Subcutaneous abdominal adipose tissue (tissue), 5 donors: ENCODE results near the gene ADRA1B.
"Not testable (repeated sequence)": the region's sequence is repeated elsewhere in the genome, so short reads cannot be mapped to it uniquely, and the experiment has no call there.

Experiments used
- H3K27ac ChIP-seq: one replicate; pipeline ENCODE4 v1.7.0; 2013; ENCODE audit warnings: low read depth, mild to moderate bottlenecking, inconsistent platforms, low read length, moderate library complexity
- H3K27me3 ChIP-seq, 5 donors: one replicate each; pipeline ENCODE4 v1.7.0; 2013; ENCODE audit warnings: low read length in 5 of 5, inconsistent platforms in 1 of 5; ENCODE audit not compliant: control insufficient read depth in 5 of 5, insufficient read depth in 4 of 5
- H3K36me3 ChIP-seq, 5 donors: one replicate each; pipeline ENCODE4 v1.7.0; 2013; ENCODE audit warnings: low read length in 5 of 5; ENCODE audit not compliant: control insufficient read depth in 5 of 5, insufficient read depth in 5 of 5
- H3K4me1 ChIP-seq, 5 donors: one replicate each; pipeline ENCODE4 v1.7.0; 2013; ENCODE audit warnings: low read length in 5 of 5, mild to moderate bottlenecking in 3 of 5, moderate library complexity in 1 of 5; ENCODE audit not compliant: control insufficient read depth in 5 of 5, insufficient read depth in 5 of 5
- H3K4me3 ChIP-seq, 5 donors: one replicate each; pipeline ENCODE4 v1.7.0; 2013; ENCODE audit warnings: low read length in 5 of 5, low read depth in 1 of 5
- H3K9ac ChIP-seq, 5 donors: one replicate each; pipeline ENCODE4 v1.7.0; 2013; ENCODE audit warnings: low read length in 5 of 5, mild to moderate bottlenecking in 4 of 5, moderate library complexity in 3 of 5
- H3K9me3 ChIP-seq, 5 donors: one replicate each; pipeline ENCODE4 v1.7.0; 2013; ENCODE audit warnings: low read length in 5 of 5; ENCODE audit not compliant: control insufficient read depth in 5 of 5
- donor health status: healthy.
- donor health status: healthy.
- donor health status: healthy.
- donor health status: healthy.
- donor health status: healthy.

Gene ADRA1B

GRCh38 chr5:159995907-159996306 lies 79.6 kb downstream of the ADRA1B start:
- Histone ChIP-seq H3K27ac (no peak overlapping the region), H3K9me3 (peaks cover 6 to 11% (median 10%) of the 10 kb centered on the region in 5 donors), H3K4me3 (no peak overlapping the region), H3K27me3 (peaks cover 0 to 5% (median 2%) of the 10 kb centered on the region in 5 donors), H3K9ac (no peak overlapping the region), H3K4me1 (no peaks in the 10 kb centered on the region), H3K36me3 (no peaks in the 10 kb centered on the region)

GRCh38 chr5:160001457-160001856 lies 85.2 kb downstream of the ADRA1B start:
- H3K9me3 ChIP-seq = no peaks in the 10 kb centered on the region

GRCh38 chr5:160007514-160007913 lies 91.2 kb downstream of the ADRA1B start:
- H3K27me3 ChIP-seq = peaks cover 0 to 3% (median 0%) of the 10 kb centered on the region in 5 donors
- H3K9ac ChIP-seq = no peak overlapping the region
- H3K4me1 ChIP-seq = peaks cover 10 to 25% (median 17%) of the 10 kb centered on the region in 5 donors
- H3K27ac ChIP-seq = no peak overlapping the region
- H3K9me3 ChIP-seq = peaks cover 0 to 3% (median 0%) of the 10 kb centered on the region in 5 donors
- H3K36me3 ChIP-seq = peaks cover 3 to 15% (median 7%) of the 10 kb centered on the region in 5 donors
- no peak overlapping the region for H3K4me3 ChIP-seq

More at GRCh38 chr5:160001457-160001856, 85.2 kb downstream of the ADRA1B start:
- Histone ChIP-seq H3K36me3 (no peaks in the 10 kb centered on the region), H3K27ac (no peak overlapping the region), H3K9ac (no peak overlapping the region), H3K27me3 (no peaks in the 10 kb centered on the region), H3K4me3 (no peak overlapping the region), H3K4me1 (no peaks in the 10 kb centered on the region)

DNA sequence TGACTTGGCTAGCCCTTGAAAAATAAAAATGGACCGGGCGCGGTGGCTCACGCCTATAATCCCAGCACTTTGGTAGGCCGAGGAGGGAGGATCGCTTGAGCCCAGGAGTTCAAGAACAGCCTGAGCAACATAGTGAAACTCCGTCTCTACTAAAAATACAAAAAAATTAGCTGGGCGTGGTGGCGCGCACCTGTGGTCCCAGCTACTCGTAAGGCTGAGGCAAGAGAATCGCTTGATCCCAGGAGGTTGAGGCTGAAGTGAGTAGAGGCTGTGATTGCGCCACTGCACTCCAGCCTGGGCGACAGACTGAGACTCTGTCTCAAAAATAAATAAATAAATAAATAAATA lies 92.2 kb downstream of the ADRA1B start:
- Histone ChIP-seq H3K4me1 (peaks cover 10 to 25% (median 17%) of the 10 kb centered on the region in 5 donors), H3K36me3 (peaks cover 6 to 18% (median 13%) of the 10 kb centered on the region in 5 donors), H3K4me3 (peak overlapping the region; percentile 90 to 100 (median 94))
- H3K9me3 ChIP-seq, H3K27ac ChIP-seq, H3K9ac ChIP-seq, H3K27me3 ChIP-seq: not testable (repeated sequence)

DNA sequence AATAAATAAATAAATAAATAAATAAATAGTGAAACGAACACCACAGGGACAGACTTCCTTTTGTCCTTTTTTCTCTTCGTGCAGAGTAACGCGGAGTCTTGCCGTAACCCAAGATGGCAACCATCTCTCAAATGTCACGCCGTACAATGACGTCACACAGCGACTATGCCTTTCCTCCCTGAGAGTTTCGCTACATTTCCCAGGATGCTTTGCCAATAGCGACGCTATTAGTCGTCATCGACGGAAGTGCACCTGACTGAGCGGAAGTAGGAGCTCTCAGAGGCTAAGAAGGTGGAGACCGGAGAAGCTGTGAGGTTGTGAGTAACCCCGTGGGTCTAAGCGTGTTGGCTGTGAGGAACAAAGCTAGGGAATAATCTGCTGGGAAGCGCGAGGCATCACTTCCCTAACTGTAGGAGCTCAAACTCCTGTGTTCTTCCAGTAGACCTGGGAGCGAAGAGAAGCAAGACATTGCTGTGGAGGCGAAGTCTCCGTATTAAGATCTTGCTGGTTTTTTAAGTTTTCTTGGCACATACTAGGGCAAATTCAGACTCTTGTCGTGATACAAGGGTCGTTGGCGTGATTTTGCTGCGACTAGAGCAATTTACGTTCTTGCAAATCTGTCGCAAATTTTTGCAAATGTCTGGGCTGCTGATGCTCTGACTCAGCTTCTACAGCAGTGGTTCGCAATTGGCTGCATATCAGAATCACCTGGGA lies 92.8 kb downstream of the ADRA1B start, which contains the start of gene TTC1:
TSS of gene TTC1 (plus strand) at position 263 of the 714 bp plus-strand sequence. CDS start 1,390 bp downstream, outside the sequence.
- Histone ChIP-seq H3K36me3 (peaks cover 6 to 22% (median 13%) of the 10 kb centered on the region in 5 donors), H3K9me3 (peaks cover 0 to 3% (median 0%) of the 10 kb centered on the region in 5 donors), H3K27me3 (peaks cover 0 to 3% (median 0%) of the 10 kb centered on the region in 5 donors), H3K4me3 (peak within 1 kb of the TSS; percentile 90 to 100 (median 94)), H3K9ac (peak within 1 kb of the TSS; percentile 83 to 98 (median 89)), H3K4me1 (peaks cover 10 to 25% (median 17%) of the 10 kb centered on the region in 5 donors), H3K27ac (peak within 1 kb of the TSS; percentile 88)

DNA sequence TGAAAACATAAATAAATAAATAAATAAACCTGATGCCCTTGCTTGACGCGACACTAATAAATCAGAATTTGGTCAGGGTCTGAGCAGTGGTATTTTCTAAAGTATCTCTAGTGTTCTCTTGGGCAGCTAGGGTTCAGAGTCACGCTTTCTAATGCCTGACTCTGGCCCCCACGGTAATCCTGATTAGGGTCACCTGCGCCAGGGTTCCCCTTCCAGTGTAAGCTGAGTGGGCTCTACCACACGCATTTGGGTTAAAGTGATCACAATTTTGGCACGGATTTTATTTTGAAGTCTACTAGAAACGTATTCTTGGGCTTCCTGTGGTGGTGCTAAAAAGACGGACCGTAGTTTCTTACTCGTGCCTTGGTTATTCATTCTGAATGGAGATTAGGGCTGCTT lies 93.3 kb downstream of the ADRA1B start:
- Histone ChIP-seq H3K36me3 (peaks cover 7 to 22% (median 13%) of the 10 kb centered on the region in 5 donors), H3K27ac (peak overlapping the region; percentile 88), H3K9me3 (peaks cover 0 to 3% (median 0%) of the 10 kb centered on the region in 5 donors), H3K4me1 (peaks cover 10 to 25% (median 17%) of the 10 kb centered on the region in 5 donors), H3K4me3 (peak overlapping the region; percentile 90 to 100 (median 94)), H3K27me3 (peaks cover 0 to 3% (median 0%) of the 10 kb centered on the region in 5 donors), H3K9ac (peak overlapping the region in 4 of 5 donors; percentile 83 to 98 (median 88))

DNA sequence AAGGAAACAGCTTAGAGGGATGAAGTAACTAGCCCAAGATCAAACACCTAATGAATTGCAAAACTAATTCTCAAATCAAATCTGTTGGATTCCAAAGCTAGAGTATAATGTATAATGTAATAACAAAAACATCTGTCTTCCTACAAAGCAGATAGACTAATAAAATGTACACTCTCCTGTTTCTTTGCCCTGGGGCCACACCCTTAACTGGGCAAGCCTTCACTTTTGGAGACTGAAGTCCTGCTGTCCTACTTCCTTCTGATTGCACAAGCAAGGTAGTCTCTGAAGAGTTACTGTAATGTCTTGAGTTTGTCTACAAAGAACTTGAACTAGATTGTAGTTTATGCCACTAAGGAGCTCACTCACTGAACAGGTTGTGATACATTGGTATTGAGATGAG lies 95.2 kb downstream of the ADRA1B start:
- Histone ChIP-seq H3K4me1 (peaks cover 10 to 25% (median 17%) of the 10 kb centered on the region in 5 donors), H3K36me3 (peaks cover 9 to 36% (median 15%) of the 10 kb centered on the region in 5 donors), H3K9me3 (peaks cover 0 to 3% (median 0%) of the 10 kb centered on the region in 5 donors), H3K27ac (no peak overlapping the region), H3K27me3 (peaks cover 0 to 3% (median 0%) of the 10 kb centered on the region in 5 donors), H3K9ac (peak overlapping the region in 1 of 5 donors; percentile 53), H3K4me3 (no peak overlapping the region)

- H3K27me3 ChIP-seq, H3K9ac ChIP-seq, H3K9me3 ChIP-seq, H3K27ac ChIP-seq, H3K4me3 ChIP-seq: not testable (repeated sequence)
- Histone ChIP-seq H3K4me1 (peaks cover 5 to 23% (median 16%) of the 10 kb centered on the region in 5 donors), H3K36me3 (peaks cover 13 to 47% (median 20%) of the 10 kb centered on the region in 5 donors)
These were observed 97.9 kb downstream of the ADRA1B start for GRCh38 chr5:160014197-160014596.

GRCh38 chr5:160018945-160019625 lies 102.8 kb downstream of the ADRA1B start:
- Histone ChIP-seq H3K27me3 (no peaks in the 10 kb centered on the region), H3K36me3 (peaks cover 6 to 32% (median 14%) of the 10 kb centered on the region in 5 donors), H3K9ac (no peak overlapping the region), H3K27ac (no peak overlapping the region), H3K4me1 (peaks cover 0 to 12% (median 3%) of the 10 kb centered on the region in 5 donors), H3K4me3 (no peak overlapping the region), H3K9me3 (no peaks in the 10 kb centered on the region)
